GM21526 (cell line): Measurements from ENCODE around the gene CSNK2B.

Experiments used
- ATAC-seq: cut with Tn5 transposase; IDR thresholded peaks from one replicate; pipeline ENCODE4 v1.9.1; 2021; ENCODE audit warnings: moderate library complexity; ENCODE audit not compliant: unreplicated experiment, low FRiP score

CSNK2B gene

GRCh38 chr6:31710523-31711219, 44.8 kb downstream of the CSNK2B start:
- ATAC-seq, result no peak

GRCh38 chr6:31711233-31711632, 45.4 kb downstream of the CSNK2B start:
- no peak for ATAC-seq

GRCh38 chr6:31712296-31712695, 46.4 kb downstream of the CSNK2B start:
- no peak for ATAC-seq

- no peak for ATAC-seq
These were observed 47.6 kb downstream of the CSNK2B start for GRCh38 chr6:31713465-31713864.

GRCh38 chr6:31713991-31714684, 48.3 kb downstream of the CSNK2B start:
- no peak for ATAC-seq

GRCh38 chr6:31715022-31715958, 49.4 kb downstream of the CSNK2B start, which contains the start of gene LY6G6D:
TSS of gene LY6G6D (plus strand) at chr6:31715348. CDS start at chr6:31715356, 8 bp downstream.
- ATAC-seq, result no peak

GRCh38 chr6:31717499-31718222, 51.8 kb downstream of the CSNK2B start:
- ATAC-seq, result no peak

- ATAC-seq, result no peak
These were observed 52.4 kb downstream of the CSNK2B start for GRCh38 chr6:31718265-31718664.

GRCh38 chr6:31719001-31719400, 53.1 kb downstream of the CSNK2B start:
- no peak for ATAC-seq
